ENCODE results near the gene TRMT61B.

Gene TRMT61B

DNA sequence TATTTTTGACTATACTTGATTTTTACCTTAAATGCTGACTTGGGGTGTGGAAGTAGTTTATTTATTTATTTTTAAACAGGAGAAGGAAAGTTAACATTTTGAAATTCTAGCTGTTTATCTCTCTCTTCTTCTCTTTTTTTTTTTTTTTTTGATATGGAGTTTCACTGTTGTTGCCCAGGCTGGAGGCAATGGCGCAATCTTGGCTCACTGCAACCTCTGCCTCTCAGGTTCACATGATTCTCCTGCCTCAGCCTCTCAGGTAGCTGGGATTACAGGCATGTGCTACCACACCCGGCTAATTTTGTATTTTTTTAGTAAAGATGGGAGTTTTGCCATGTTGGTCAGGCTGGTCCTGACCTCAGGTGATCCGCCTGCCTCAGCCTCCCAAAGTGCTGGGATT is 35.4 kb upstream of the TRMT61B start:
- TF ChIP-seq, protein P1, sequence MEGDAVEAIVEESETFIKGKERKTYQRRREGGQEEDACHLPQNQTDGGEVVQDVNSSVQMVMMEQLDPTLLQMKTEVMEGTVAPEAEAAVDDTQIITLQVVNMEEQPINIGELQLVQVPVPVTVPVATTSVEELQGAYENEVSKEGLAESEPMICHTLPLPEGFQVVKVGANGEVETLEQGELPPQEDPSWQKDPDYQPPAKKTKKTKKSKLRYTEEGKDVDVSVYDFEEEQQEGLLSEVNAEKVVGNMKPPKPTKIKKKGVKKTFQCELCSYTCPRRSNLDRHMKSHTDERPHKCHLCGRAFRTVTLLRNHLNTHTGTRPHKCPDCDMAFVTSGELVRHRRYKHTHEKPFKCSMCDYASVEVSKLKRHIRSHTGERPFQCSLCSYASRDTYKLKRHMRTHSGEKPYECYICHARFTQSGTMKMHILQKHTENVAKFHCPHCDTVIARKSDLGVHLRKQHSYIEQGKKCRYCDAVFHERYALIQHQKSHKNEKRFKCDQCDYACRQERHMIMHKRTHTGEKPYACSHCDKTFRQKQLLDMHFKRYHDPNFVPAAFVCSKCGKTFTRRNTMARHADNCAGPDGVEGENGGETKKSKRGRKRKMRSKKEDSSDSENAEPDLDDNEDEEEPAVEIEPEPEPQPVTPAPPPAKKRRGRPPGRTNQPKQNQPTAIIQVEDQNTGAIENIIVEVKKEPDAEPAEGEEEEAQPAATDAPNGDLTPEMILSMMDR (IDR thresholded peaks at IDR 0.05; ENCODE audit: low read depth, low read length), result no peak
- DNase-seq (ENCODE audit: low read depth in 2 of 2), result no peak
- no peak overlapping the region for H3K4me3 ChIP-seq (replicated peaks in 1 of 2; ENCODE audit: low read depth in 2 of 2, low read length in 2 of 2)

DNA sequence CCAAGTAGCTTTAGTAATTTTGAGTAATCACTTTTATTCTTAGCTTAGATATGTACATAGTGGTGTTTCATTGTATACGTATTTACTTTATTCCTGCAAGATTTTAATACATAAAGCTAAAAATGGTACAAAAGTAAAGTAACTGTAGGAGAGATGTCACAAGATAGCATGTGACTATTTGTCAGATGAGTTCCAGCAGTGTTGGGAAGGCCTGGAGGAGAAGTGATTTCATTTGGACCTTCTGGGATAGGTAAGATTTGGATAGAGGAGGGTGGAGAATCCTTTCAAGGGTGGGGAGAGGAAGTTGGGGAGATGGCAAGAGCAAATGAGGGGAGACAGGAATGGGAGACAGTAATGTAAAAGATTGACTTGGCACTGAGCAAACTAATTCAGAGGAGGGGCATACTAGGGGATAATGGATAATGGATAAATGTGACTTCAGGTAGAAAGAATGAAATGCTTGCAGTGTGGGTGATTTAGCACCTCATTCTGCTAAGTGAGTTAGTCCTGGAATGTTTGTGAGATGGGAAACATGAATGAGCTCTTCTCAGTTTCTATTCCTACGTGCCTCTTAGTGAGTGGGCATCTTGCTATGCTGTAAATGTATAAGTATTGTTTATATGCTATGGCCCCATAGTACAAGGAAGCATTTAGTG is 34.8 kb upstream of the TRMT61B start:
- H3K4me3 ChIP-seq (replicated peaks in 1 of 2; ENCODE audit: low read depth in 2 of 2, low read length in 2 of 2), result no peak overlapping the region
- DNase-seq (ENCODE audit: low read depth in 2 of 2), result no peak
- TF ChIP-seq, protein P1 (IDR thresholded peaks at IDR 0.05; ENCODE audit: low read depth, low read length), result no peak

DNA sequence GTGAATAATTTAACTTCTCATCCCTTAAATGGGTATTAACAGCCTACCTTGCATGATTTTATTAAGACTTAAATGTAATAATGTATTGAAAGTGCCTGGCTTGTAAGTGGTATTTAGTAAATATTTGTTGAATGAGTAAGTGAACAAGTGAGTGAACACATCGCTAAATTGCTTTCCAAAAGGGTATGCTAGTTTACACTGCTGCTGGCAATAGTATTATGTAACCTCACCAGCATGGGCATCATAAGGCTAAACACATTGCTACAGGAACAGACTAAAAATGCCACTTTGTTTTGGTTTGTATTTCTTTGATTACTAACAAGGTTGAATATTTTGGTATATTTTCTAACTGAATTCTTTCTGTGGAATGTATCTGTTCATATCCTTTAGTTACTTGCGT is 34.2 kb upstream of the TRMT61B start:
- TF ChIP-seq, protein P1 (IDR thresholded peaks at IDR 0.05; ENCODE audit: low read depth, low read length), result no peak
- DNase-seq (ENCODE audit: low read depth in 2 of 2), result peak; percentile 47 to 61

DNA sequence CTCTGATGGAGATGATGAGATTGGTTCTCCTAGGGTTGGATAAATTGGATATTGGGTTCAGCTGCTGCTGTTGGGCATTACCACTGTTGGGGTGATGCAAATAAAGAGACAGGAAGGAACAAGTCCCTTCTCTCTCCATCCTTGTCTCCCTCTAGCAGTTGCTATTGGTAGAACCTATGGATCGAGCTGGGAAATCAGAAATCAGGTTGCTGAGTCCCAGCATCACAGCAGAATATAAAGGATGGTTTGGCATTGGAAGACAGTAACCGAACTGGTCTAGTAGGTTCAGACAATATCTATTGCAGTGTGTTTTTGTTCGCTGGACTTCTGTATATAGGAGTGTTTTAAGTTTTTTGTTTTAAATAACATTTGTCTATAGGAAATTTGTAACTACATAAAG is 32.5 kb upstream of the TRMT61B start:
- TF ChIP-seq, protein P1 (IDR thresholded peaks at IDR 0.05; ENCODE audit: low read depth, low read length), result no peak
- DNase-seq (ENCODE audit: low read depth in 2 of 2), result no peak
- no peak overlapping the region for H3K4me3 ChIP-seq (replicated peaks in 1 of 2; ENCODE audit: low read depth in 2 of 2, low read length in 2 of 2)

More for the DNA sequence above, 34.2 kb upstream of the TRMT61B start:
- no peak overlapping the region for H3K4me3 ChIP-seq (replicated peaks in 1 of 2; ENCODE audit: low read depth in 2 of 2, low read length in 2 of 2)

DNA sequence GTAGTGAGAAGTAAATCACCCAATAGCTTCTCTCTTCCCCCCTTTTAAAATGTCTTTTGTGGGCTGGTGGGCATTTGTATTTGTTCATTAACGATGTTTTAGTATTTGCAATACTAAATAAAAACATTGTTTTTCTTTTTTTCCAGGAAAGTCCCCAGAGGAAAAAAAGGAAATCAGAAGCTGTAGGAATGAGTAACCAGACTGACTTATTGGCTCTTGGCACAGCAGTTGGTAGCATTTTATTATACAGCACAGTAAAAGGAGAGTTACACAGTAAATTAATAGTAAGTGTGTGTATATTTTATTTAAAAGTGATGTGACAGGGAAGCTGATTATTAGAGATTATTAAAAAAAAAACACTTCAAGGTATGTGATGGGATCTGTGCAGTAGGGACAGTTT is 31.7 kb upstream of the TRMT61B start:
- DNase-seq (ENCODE audit: low read depth in 2 of 2), result peak in 1 of 2 donors; percentile 50
- H3K4me3 ChIP-seq (replicated peaks in 1 of 2; ENCODE audit: low read depth in 2 of 2, low read length in 2 of 2), result no peak overlapping the region
- TF ChIP-seq, protein P1 (IDR thresholded peaks at IDR 0.05; ENCODE audit: low read depth, low read length), result no peak

DNA sequence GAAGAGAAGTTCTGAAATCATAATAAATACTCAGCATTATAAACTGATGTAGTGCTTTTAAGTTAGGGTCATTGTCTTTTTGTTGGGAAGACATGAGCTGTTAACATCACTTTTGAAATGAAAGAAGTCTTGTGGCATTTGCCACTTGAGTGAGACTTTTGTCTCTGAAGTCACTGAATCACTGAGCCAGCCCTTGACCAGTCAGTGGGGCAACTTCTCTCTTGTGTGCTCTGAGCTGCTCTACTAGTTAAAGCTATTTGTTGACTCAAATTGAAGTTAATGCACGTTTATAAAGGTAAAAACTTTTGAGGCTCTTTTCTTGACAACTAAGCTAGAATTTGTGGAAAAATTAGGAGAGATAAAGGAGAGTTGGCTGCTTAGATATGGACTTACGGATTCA is 31.1 kb upstream of the TRMT61B start:
- no peak overlapping the region for H3K4me3 ChIP-seq (replicated peaks in 1 of 2; ENCODE audit: low read depth in 2 of 2, low read length in 2 of 2)
- TF ChIP-seq, protein P1 (IDR thresholded peaks at IDR 0.05; ENCODE audit: low read depth, low read length), result no peak
- no peak for DNase-seq (ENCODE audit: low read depth in 2 of 2)

GRCh38 chr2:28898048-28898447 is 27.9 kb upstream of the TRMT61B start:
- no peak for DNase-seq (ENCODE audit: low read depth in 2 of 2)
- H3K4me3 ChIP-seq (replicated peaks in 1 of 2; ENCODE audit: low read depth in 2 of 2, low read length in 2 of 2), result no peak overlapping the region
- TF ChIP-seq, protein P1 (IDR thresholded peaks at IDR 0.05; ENCODE audit: low read depth, low read length), result no peak
